Glutamatergic neuron (in vitro differentiated cells): ENCODE data around the gene CABP2. TPM values are rescaled to one million over a fixed set of nuclear protein-coding genes. Genes with fewer than 3 reads are reported as not detected.
"Not testable (repeated sequence)": the region's sequence is repeated elsewhere in the genome, so short reads cannot be mapped to it uniquely, and the experiment has no call there.

Experiments used
- DNase-seq: peaks from one replicate; pipeline ENCODE4 v3.0.0; 2022
- H3K27ac Mint-ChIP-seq: one replicate; pipeline ENCODE4 v1.8.0; 2020; ENCODE audit warnings: mild to moderate bottlenecking, mixed read lengths, inconsistent platforms; ENCODE audit not compliant: unreplicated experiment
- H3K27me3 Mint-ChIP-seq: one replicate; pipeline ENCODE4 v1.8.0; 2020; ENCODE audit warnings: mild to moderate bottlenecking, moderate library complexity, mixed read lengths, inconsistent platforms; ENCODE audit not compliant: unreplicated experiment
- H3K36me3 Mint-ChIP-seq: one replicate; pipeline ENCODE4 v1.8.0; 2020; ENCODE audit warnings: mild to moderate bottlenecking, mixed read lengths, inconsistent platforms; ENCODE audit not compliant: unreplicated experiment
- H3K4me1 Mint-ChIP-seq: one replicate; pipeline ENCODE4 v1.8.0; 2020; ENCODE audit warnings: mild to moderate bottlenecking, low read depth, mixed read lengths, inconsistent platforms; ENCODE audit not compliant: unreplicated experiment
- H3K4me3 Mint-ChIP-seq: one replicate; pipeline ENCODE4 v1.8.0; 2020; ENCODE audit warnings: mild to moderate bottlenecking, mixed read lengths, inconsistent platforms; ENCODE audit not compliant: unreplicated experiment
- H3K9me3 Mint-ChIP-seq: one replicate; pipeline ENCODE4 v1.8.0; 2020; ENCODE audit warnings: mild to moderate bottlenecking, moderate library complexity, mixed read lengths, inconsistent platforms; ENCODE audit not compliant: unreplicated experiment
- total RNA-seq: library from RNA; stranded (reverse); fragmentation: NEBNext Ultra II Directional; extraction: Animal tissue kit (Norgen Biotek cat#: 25700); gene quantifications from one replicate; pipeline ENCODE4 v1.2.1, GENCODE V29; 2021; ENCODE audit not compliant: unreplicated experiment
- TF ChIP-seq, protein P1 (sequence below): fragments of 200-600 bp; sonication (generic); IDR thresholded peaks from one replicate; pipeline ENCODE4 v1.5.0; 2021; ENCODE audit not compliant: partially characterized antibody, unreplicated experiment

Gene CABP2
- total RNA-seq, 1 donor from 2014 or later: not detected

DNA sequence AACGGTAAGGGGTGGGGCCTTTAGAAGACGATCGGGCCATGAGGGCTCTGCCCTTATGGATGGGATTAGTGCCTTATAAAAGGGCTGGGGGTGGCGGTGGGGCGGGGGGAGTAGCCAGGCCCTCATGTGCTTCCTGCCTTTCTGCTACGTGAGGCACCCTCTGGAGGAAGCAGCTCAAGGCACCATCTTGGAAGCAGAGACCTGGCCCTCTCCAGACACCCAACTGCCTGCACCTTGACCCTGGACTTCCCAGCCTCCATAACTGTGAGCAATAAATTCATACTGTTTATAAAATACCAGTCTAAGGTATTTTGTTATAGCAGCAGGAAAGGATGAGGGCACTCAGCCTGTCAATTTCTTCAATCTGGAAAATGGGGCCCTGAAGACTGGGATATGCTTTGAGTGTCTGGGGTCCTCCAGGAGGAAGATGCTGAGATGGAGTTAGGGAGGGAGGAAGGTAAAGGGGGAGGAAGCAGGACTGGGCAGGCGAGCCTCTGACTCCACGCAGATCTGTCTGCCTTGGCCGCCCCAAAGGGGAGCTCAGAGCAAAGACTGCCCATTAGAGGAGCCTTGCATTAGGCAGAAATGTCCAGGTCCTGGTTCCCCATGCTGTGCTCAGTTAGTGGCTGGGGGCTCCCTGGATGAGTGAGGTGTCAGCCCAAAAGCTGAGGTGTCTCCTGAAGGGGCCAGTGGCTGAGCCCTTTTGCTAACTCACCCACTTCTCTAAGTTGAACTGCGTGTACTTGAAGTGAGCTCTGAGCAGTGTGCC lies 5.3 kb downstream of the CABP2 start:
- DNase-seq: no peak
- no peaks in the 10 kb centered on the region for H3K4me1 Mint-ChIP-seq
- no peak overlapping the region for H3K27ac Mint-ChIP-seq
- TF ChIP-seq, protein P1, sequence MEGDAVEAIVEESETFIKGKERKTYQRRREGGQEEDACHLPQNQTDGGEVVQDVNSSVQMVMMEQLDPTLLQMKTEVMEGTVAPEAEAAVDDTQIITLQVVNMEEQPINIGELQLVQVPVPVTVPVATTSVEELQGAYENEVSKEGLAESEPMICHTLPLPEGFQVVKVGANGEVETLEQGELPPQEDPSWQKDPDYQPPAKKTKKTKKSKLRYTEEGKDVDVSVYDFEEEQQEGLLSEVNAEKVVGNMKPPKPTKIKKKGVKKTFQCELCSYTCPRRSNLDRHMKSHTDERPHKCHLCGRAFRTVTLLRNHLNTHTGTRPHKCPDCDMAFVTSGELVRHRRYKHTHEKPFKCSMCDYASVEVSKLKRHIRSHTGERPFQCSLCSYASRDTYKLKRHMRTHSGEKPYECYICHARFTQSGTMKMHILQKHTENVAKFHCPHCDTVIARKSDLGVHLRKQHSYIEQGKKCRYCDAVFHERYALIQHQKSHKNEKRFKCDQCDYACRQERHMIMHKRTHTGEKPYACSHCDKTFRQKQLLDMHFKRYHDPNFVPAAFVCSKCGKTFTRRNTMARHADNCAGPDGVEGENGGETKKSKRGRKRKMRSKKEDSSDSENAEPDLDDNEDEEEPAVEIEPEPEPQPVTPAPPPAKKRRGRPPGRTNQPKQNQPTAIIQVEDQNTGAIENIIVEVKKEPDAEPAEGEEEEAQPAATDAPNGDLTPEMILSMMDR: no peak
- H3K36me3 Mint-ChIP-seq: no peaks in the 10 kb centered on the region
- H3K9me3 Mint-ChIP-seq: no peaks in the 10 kb centered on the region
- H3K27me3 Mint-ChIP-seq: peaks cover 9% of the 10 kb centered on the region
- no peak overlapping the region for H3K4me3 Mint-ChIP-seq

DNA sequence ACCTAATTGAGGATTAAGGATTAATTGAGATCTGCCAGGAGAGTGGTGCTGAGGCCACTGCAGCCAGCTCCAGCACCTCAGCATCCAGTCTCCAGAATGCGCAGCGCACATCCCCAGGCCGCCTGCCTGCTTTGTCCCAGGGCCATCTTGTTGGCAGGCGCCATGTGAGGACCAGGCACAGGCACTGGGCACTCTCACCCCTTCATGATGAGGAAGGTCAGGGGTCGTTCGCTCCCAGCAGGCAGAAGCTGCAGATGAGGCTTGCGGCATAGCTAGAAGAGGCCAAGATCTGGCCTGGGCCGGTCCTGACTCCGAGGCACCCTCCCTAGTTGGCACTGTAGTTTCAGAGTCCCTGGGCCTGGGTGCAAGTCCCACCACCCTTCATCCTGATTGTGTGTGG lies 6.4 kb downstream of the CABP2 start:
- Mint-ChIP-seq H3K27me3 (peaks cover 7% of the 10 kb centered on the region), H3K27ac (no peak overlapping the region), H3K9me3 (no peaks in the 10 kb centered on the region), H3K4me3 (no peak overlapping the region), H3K4me1 (no peaks in the 10 kb centered on the region), H3K36me3 (no peaks in the 10 kb centered on the region)
- TF ChIP-seq, protein P1: no peak
- DNase-seq: no peak

DNA sequence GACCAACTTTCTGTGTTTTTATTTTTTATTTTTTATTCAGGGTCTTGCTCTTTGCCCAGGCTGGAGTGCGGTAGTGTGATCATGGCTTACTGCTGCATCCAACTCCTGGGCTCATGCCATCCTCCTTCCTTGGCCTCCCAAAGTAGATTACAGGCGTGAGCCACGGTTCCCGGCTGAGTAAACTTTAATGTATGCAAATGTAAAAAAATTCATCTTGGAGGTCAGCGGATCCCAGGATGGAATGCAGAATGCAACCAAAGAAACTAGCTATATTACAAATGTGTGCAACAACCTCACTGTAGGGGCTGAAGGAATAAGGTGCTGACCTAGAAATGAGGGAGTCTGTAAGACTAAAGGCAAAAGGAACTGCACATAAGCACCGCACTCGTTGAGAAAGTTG lies 9.1 kb downstream of the CABP2 start:
- peaks cover 1% of the 10 kb centered on the region for H3K4me1 Mint-ChIP-seq
- H3K27me3 Mint-ChIP-seq: peaks cover 14% of the 10 kb centered on the region
- no peaks in the 10 kb centered on the region for H3K36me3 Mint-ChIP-seq
- no peak for DNase-seq
- H3K4me3 Mint-ChIP-seq: no peak overlapping the region
- no peak overlapping the region for H3K27ac Mint-ChIP-seq
- peaks cover 1% of the 10 kb centered on the region for H3K9me3 Mint-ChIP-seq
- TF ChIP-seq, protein P1: no peak

DNA sequence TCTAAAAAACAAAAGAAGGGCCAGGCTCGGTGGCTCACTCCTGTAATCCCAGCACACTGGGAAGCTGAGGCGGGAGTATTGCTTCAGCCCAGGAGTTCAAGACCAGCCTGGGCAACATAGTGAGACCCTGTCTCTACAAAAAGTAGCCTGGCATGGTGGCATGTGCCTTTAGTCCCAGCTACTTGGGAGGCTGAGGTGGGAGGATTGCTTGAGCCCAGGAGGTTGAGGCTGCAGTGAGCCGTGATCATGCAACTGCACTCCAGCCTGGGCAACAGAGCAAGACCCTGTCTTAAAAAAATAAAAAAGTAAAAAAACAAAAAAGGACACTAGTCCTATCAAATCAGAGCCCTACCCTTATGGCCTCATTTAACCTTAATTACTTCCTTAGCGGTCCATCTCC lies 11.7 kb downstream of the CABP2 start:
- not testable (repeated sequence) for H3K27ac Mint-ChIP-seq, H3K9me3 Mint-ChIP-seq, H3K4me1 Mint-ChIP-seq, H3K4me3 Mint-ChIP-seq, H3K36me3 Mint-ChIP-seq, DNase-seq
- peaks cover 16% of the 10 kb centered on the region for H3K27me3 Mint-ChIP-seq

DNA sequence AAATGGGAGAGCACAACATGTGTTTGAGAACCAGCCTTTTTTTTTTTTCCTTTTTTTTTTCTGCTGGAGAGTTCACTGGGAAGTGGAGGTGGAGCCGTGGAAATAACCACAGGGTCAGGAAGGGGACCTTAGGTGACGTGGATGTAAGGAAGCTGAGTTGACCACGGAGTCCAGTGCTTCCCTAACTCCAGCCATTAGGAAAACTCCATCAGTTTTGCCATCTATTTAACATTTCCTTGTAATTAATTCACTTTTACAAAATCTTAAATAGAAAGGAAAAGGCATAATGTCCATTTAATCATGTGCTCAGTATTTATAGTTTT lies 13.3 kb downstream of the CABP2 start:
- no peak for DNase-seq
- Mint-ChIP-seq H3K4me3 (no peak overlapping the region), H3K36me3 (no peaks in the 10 kb centered on the region), H3K27ac (no peak overlapping the region), H3K9me3 (peaks cover 7% of the 10 kb centered on the region), H3K27me3 (peaks cover 19% of the 10 kb centered on the region), H3K4me1 (peaks cover 6% of the 10 kb centered on the region)
- TF ChIP-seq, protein P1: no peak
